ENCODE data around the gene PITPNC1.

The PITPNC1 gene

DNA sequence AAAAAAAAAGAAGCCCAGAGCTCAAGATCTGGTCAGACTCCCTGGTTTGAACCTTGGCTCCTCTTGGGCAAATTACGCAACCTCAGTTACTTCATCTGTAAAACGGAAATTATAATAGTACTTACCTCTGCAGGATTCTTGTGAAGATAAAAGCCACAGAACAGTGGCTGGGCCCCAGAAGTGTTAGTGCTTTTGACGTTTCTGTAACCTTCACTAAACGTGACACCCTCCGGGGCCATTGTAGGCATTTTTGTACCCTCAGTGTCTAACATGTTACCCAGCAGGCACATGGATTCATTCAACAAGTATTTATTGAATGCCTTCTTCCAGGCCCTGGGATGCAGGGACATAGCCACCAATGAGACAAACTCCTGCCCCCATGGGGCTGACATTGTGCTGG is 58.0 kb downstream of the PITPNC1 start:
- Histone ChIP-seq H3K4me3 (no peak overlapping the region), H3K9me3 (no peaks in the 10 kb centered on the region), H3K4me1 (no peaks in the 10 kb centered on the region), H3K36me3 (no peaks in the 10 kb centered on the region), H3K27me3 (no peaks in the 10 kb centered on the region), H3K27ac (no peak overlapping the region)
- TF ChIP-seq, protein P1, sequence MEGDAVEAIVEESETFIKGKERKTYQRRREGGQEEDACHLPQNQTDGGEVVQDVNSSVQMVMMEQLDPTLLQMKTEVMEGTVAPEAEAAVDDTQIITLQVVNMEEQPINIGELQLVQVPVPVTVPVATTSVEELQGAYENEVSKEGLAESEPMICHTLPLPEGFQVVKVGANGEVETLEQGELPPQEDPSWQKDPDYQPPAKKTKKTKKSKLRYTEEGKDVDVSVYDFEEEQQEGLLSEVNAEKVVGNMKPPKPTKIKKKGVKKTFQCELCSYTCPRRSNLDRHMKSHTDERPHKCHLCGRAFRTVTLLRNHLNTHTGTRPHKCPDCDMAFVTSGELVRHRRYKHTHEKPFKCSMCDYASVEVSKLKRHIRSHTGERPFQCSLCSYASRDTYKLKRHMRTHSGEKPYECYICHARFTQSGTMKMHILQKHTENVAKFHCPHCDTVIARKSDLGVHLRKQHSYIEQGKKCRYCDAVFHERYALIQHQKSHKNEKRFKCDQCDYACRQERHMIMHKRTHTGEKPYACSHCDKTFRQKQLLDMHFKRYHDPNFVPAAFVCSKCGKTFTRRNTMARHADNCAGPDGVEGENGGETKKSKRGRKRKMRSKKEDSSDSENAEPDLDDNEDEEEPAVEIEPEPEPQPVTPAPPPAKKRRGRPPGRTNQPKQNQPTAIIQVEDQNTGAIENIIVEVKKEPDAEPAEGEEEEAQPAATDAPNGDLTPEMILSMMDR (IDR thresholded peaks at IDR 0.05) = no peak
- intact Hi-C loops (cut with DNase I; ENCODE audit: low total_unique reads) = no loop called here
- no peak for DNase-seq

DNA sequence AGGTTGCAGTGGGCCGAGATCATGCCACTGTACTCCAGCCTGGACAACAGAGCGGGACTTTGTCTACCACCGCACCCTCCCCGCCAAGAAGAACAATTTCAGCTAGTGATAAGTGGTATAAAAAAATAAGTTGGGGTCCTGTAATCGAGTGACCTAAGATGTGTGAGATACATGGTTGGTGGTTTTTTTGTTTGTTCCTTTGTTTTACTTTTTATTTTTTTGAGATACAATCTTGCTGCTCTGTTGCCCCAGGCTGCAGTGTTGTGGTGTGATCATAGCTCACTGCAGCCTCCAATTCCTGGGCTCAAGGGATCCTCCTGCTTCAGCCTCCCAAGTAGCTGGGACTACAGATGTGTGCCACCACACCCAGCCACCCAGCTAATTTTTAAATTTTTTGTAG is 58.7 kb downstream of the PITPNC1 start:
- DNase-seq = no peak
- Histone ChIP-seq H3K27ac (no peak overlapping the region), H3K4me1 (no peaks in the 10 kb centered on the region)

DNA sequence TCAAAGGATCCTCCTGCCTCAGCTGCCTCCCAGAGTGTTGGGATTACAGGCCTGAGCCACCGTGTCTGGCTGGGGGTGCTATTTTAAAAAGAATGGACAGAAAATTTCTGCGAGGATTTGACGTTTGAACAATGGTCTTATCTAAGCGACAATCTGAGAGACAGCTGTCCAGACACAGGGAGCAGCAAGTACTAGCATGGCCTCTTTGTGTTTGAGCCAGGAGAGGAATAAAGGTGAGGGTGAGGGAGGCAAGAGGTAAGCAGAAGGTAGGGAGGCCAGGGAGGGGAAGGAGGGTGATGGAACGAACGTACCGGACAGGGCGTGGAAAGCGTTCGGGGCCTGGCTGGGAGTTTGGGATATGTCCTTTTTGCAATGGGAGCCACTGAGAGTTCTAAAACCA is 59.2 kb downstream of the PITPNC1 start:
- TF ChIP-seq, protein P1 (IDR thresholded peaks at IDR 0.05) = no peak
- intact Hi-C loops (cut with DNase I; ENCODE audit: low total_unique reads) = no loop called here
- Histone ChIP-seq H3K9me3 (no peaks in the 10 kb centered on the region), H3K4me1 (no peaks in the 10 kb centered on the region), H3K27ac (no peak overlapping the region), H3K27me3 (no peaks in the 10 kb centered on the region), H3K36me3 (no peaks in the 10 kb centered on the region), H3K4me3 (no peak overlapping the region)
- no peak for DNase-seq

More for the DNA sequence above, 58.7 kb downstream of the PITPNC1 start:
- intact Hi-C loops (cut with DNase I; ENCODE audit: low total_unique reads) = no loop called here
- no peaks in the 10 kb centered on the region for H3K27me3 ChIP-seq
- no peaks in the 10 kb centered on the region for H3K9me3 ChIP-seq
- H3K4me3 ChIP-seq = no peak overlapping the region
- TF ChIP-seq, protein P1 (IDR thresholded peaks at IDR 0.05) = no peak
- H3K36me3 ChIP-seq = no peaks in the 10 kb centered on the region

DNA sequence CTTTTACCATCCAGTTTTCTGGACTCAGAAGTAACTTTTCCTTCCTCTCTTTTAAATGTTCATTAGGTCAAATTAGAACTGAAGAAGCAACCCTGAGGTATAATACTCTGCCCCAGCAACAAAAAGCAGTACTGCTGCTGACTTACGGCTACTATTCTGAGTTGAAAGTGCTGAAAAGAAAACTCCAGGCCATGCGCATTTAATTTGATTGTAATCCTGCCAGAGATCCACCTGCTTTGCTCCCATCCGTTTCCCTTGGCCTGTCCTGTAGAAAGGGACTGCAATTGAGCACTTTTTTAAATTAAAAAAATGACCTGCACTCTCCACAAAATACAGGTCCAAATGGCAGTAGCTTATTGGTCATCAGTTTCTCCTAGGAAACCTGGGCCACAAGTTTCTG is 61.6 kb downstream of the PITPNC1 start:
- TF ChIP-seq, protein P1 (IDR thresholded peaks at IDR 0.05) = no peak
- H3K36me3 ChIP-seq = no peaks in the 10 kb centered on the region
- no peaks in the 10 kb centered on the region for H3K27me3 ChIP-seq
- no peaks in the 10 kb centered on the region for H3K4me1 ChIP-seq
- DNase-seq = no peak
- no peak overlapping the region for H3K27ac ChIP-seq
- no peak overlapping the region for H3K4me3 ChIP-seq
- no peaks in the 10 kb centered on the region for H3K9me3 ChIP-seq
- intact Hi-C loops (cut with DNase I; ENCODE audit: low total_unique reads) = no loop called here

DNA sequence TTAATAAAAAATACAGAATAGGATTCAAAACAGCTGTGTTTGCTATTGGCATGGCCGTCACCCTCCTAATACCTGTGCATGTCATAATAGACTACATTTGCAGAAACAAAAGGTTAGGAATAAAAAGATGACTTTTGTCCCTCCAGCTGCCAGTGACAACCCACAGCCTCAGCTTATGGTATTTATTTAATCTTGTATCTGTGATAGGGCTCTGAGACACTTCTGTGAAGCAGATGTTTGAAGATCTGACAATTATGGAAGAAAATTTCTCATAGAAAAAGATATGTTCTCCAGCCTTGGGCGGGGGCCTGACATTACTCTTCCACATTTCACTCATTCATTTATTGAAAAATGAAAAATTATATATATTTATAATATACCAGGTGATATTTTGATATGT is 62.2 kb downstream of the PITPNC1 start:
- Histone ChIP-seq H3K4me1 (peaks cover 0 to 1% (median 0%) of the 10 kb centered on the region in 4 donors), H3K36me3 (no peaks in the 10 kb centered on the region), H3K4me3 (no peak overlapping the region), H3K27ac (no peak overlapping the region), H3K27me3 (no peaks in the 10 kb centered on the region), H3K9me3 (no peaks in the 10 kb centered on the region)
- intact Hi-C loops (cut with DNase I; ENCODE audit: low total_unique reads) = no loop called here
- DNase-seq = no peak
- TF ChIP-seq, protein P1 (IDR thresholded peaks at IDR 0.05) = no peak
